NCI-H226 (cell line): ENCODE data around the gene KRT2.
A peak's percentile ranks its signal among the peaks of the same experiment; 100 is the strongest.

Source experiments
- DNase-seq: peaks from one replicate; pipeline ENCODE4 v3.0.0-alpha.2; 2015

The KRT2 gene

GRCh38 chr12:52651726-52652261, at the start of gene KRT2:
Gene KRT2, minus strand, starts transcription at chr12:52652211. Its CDS starts 69 bp downstream, at chr12:52652142.
- no peak for DNase-seq

GRCh38 chr12:52701281-52701680, 49.3 kb upstream of the KRT2 start:
- no peak for DNase-seq

GRCh38 chr12:52699960-52700359, 47.9 kb upstream of the KRT2 start:
- no peak for DNase-seq

GRCh38 chr12:52699373-52699772, 47.4 kb upstream of the KRT2 start:
- DNase-seq = no peak

- peak; percentile 13 for DNase-seq
Measured at GRCh38 chr12:52698651-52699340, 46.8 kb upstream of the KRT2 start.

- no peak for DNase-seq
Measured at GRCh38 chr12:52697058-52697582, 45.1 kb upstream of the KRT2 start.

- DNase-seq = no peak
Measured at GRCh38 chr12:52696588-52696987, 44.6 kb upstream of the KRT2 start.

- no peak for DNase-seq
Measured at GRCh38 chr12:52695039-52695438, 43.0 kb upstream of the KRT2 start.

- DNase-seq = no peak
Measured at GRCh38 chr12:52694151-52694550, 42.1 kb upstream of the KRT2 start.

- no peak for DNase-seq
Measured at GRCh38 chr12:52693261-52693660, 41.2 kb upstream of the KRT2 start.

- no peak for DNase-seq
Measured at GRCh38 chr12:52692254-52692653, 40.2 kb upstream of the KRT2 start.

GRCh38 chr12:52691841-52692150, 39.8 kb upstream of the KRT2 start:
- DNase-seq = no peak

GRCh38 chr12:52691076-52691840, 39.2 kb upstream of the KRT2 start:
- no peak for DNase-seq

- DNase-seq = no peak
Measured at GRCh38 chr12:52690351-52691075, 38.5 kb upstream of the KRT2 start.

GRCh38 chr12:52689936-52690335, 37.9 kb upstream of the KRT2 start:
- no peak for DNase-seq

- DNase-seq = no peak
Measured at GRCh38 chr12:52689239-52689638, 37.2 kb upstream of the KRT2 start.

GRCh38 chr12:52688481-52688880, 36.5 kb upstream of the KRT2 start:
- no peak for DNase-seq

GRCh38 chr12:52687497-52688385, 35.7 kb upstream of the KRT2 start:
- DNase-seq = no peak

GRCh38 chr12:52686756-52687487, 34.9 kb upstream of the KRT2 start:
- no peak for DNase-seq

- no peak for DNase-seq
Measured at GRCh38 chr12:52686063-52686462, 34.1 kb upstream of the KRT2 start.

GRCh38 chr12:52685406-52685890, 33.4 kb upstream of the KRT2 start:
- no peak for DNase-seq
